GM21528 (cell line): ENCODE measurements around the gene RDH11.
"Not testable (repeated sequence)": the region's sequence is repeated elsewhere in the genome, so short reads cannot be mapped to it uniquely, and the experiment has no call there.

Source experiments
- ATAC-seq: cut with Tn5 transposase; IDR thresholded peaks from one replicate; pipeline ENCODE4 v1.9.1; 2021; ENCODE audit warnings: mild to moderate bottlenecking, moderate library complexity; ENCODE audit not compliant: unreplicated experiment, low FRiP score

RDH11 gene

GRCh38 chr14:67704484-67705089, 9.0 kb upstream of the RDH11 start:
- no peak for ATAC-seq

- no peak for ATAC-seq
Measured at GRCh38 chr14:67703997-67704396, 8.4 kb upstream of the RDH11 start.

DNA sequence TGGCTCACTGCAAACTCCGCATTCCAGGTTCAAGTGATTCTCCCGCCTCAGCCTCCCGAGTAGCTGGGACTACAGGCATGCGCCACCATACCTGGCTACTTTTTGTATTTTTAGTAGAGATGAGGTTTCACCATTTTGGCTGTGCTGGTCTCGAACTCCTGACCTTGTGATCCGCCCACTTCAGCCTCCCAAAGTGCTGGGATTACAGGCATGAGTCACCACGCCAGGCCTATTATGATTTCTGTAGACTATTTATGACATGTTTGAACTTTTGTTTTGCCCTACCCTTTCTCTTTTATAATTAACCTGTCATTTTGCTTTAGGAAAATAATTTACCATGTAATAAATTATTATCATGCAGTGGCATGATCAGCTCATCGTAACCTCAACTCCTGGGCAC, 5.9 kb upstream of the RDH11 start, which contains the start of gene RDH12:
TSS of gene RDH12 (plus strand) at position 395 of the 400 bp plus-strand sequence. CDS start 20,757 bp downstream, outside the sequence.
- ATAC-seq: not testable (repeated sequence)

- ATAC-seq: no peak
Measured at GRCh38 chr14:67698179-67698578, 2.6 kb upstream of the RDH11 start.

DNA sequence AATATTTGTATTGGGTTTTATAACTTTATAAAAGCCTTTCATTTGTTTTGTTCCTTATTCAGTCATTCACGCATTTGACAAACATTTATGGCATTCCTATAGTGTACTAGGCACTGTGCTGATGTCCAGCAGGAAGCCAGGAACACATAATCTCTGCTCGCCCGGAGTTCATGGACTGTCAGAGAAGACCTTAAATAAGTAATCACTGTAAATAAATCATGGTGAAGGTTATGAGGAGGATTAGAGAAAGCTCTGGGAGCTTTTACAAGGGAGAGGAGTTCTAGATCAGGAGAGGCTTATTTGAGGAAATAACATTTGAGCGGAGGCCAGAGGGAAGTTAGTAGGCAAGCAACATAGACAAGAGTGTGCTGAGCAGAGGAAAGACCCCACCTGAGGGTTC, 1.4 kb upstream of the RDH11 start:
- no peak for ATAC-seq

DNA sequence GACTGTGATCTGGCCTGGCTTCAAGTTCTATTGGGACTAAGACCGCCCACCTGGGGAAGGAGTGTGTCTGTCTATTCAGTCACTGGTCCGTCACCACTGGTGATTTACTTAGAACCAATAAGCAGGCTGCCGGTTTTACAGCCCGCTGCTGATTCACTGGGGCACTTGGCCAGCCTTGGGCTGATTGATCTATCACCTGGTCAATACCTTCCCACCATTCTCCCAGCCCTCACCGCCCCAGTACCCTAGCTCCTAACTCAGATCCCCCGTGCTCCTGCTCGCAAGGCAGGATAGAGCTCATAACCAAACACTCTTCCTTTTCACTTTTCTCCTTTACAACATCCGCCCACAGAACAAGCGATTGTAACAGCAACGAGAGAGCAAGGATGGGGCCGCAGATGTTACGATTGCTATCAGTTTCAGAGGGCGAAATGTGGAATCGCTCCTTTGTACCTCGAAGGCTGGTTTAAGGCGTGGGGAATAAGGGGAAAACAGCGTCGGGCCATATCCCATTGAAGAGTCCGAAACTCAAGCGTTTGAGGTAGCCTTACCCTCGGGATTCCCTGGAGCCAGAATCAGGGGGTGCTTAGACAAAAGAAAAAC, 672 bp downstream of the RDH11 start:
- peak; percentile 86 for ATAC-seq

DNA sequence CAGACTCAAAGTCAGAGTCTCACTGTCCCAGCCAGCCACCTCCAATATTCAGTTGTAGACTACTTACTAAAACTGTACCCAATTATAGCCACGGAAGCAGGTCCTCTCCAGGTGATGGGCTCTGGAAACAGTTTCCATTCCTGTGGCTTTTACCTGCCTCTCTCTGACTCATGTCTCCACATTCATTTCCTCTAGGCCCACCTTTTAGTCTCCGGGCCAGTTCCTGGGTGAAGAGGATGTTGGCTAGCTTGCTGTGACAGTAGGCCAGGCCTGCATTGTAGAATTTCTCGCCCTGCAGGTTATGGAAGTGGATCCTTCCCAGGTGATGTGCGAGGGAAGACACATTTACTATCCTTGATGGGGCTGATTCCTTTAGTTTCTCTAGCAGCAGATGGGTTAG, 5.6 kb downstream of the RDH11 start:
- ATAC-seq: no peak

GRCh38 chr14:67683842-67684241, 11.7 kb downstream of the RDH11 start:
- ATAC-seq: no peak

- ATAC-seq: no peak
Measured at GRCh38 chr14:67680941-67681340, 14.6 kb downstream of the RDH11 start.

DNA sequence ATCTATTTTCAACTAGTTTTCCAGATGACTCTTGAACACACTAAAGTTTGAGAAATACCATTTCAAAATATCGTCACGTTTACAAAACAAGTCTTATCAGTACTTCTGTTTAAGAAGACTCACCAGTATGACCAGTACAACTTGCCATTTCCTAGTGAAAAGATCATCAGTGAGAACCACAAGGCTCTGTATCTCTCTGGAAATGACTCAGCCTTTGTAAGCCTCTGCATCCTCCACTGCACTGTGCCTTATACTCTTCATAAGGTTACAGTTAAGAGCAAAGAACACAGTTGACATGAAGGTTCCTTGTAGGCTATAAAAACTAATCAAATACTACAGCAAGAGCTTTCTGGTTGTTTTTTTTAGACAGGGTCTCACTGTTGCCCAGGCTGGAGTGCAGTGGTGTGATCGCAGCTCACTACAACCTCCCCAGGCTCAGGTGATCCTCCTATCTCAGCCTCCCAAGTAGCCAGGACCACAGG, 15.4 kb downstream of the RDH11 start:
- peak; percentile 89 for ATAC-seq

- ATAC-seq: no peak
Measured at GRCh38 chr14:67679006-67679405, 16.6 kb downstream of the RDH11 start.

GRCh38 chr14:67675219-67675582, 20.4 kb downstream of the RDH11 start:
- ATAC-seq: no peak

DNA sequence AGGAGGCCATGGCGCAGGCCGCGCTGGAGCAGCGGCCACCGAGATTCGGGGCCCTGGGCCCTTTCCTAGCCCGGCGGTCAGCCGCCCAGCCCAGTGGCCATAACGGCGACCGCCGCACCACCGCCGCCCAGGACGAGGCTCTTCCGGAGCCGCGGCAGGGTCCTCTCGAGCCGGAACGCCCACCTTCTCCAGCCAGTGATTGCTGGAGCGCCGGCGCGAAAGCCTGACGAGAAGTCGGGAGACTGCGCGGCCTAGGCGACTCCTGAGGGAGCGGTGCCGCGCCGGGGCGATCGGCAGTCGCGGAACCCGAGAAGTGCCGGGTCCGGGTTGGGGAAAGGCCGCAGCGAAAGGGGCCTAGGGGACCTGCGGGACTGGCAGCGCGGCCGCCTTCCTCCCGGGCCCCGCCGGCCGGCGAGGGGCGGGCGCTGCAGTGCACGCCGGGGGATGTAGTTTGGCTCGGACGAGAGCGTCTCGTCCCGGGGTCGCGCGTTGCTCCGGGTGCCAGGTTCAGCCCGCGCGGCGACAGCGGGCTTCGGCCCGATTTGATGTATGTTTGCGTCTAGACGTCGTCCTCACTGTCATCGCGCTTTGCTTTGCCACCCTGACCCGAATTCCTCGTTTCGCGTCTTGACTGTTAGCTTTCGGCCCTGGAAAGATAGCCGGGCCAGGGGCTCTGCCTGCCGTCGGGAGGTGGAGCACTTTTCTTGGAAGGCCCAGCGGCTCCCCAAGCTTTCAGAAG, 20.9 kb downstream of the RDH11 start, which contains the start of gene VTI1B:
TSS of gene VTI1B (minus strand) at position 153 of the 739 bp plus-strand sequence. CDS start at position 10, 143 bp downstream.
- ATAC-seq: peak; percentile 86

- ATAC-seq: peak; percentile 56
Measured at GRCh38 chr14:67674139-67674479, 21.5 kb downstream of the RDH11 start.

DNA sequence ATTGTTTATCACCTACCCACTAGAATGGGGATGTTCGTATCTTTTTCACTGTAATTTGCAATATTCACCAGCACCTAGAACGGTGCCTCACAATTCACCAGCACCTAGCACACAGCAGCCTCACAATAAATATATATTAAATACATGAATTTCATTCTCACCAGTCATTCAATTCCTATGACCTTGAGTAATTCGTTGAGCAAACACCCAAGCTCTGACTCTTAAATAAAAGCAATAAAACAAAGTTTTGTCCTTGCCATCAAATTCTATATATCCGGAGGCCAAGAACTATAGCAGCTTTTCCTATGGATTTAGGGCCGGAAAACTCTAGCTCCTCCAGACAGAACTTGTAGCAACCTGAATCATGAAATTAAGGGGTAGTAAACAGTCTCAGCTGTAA, 22.1 kb downstream of the RDH11 start:
- no peak for ATAC-seq

- no peak for ATAC-seq
Measured at GRCh38 chr14:67668559-67668958, 27.0 kb downstream of the RDH11 start.

- ATAC-seq: no peak
Measured at GRCh38 chr14:67666750-67667449, 28.7 kb downstream of the RDH11 start.

GRCh38 chr14:67665868-67666267, 29.7 kb downstream of the RDH11 start:
- no peak for ATAC-seq

- no peak for ATAC-seq
Measured at GRCh38 chr14:67663633-67664032, 31.9 kb downstream of the RDH11 start.

DNA sequence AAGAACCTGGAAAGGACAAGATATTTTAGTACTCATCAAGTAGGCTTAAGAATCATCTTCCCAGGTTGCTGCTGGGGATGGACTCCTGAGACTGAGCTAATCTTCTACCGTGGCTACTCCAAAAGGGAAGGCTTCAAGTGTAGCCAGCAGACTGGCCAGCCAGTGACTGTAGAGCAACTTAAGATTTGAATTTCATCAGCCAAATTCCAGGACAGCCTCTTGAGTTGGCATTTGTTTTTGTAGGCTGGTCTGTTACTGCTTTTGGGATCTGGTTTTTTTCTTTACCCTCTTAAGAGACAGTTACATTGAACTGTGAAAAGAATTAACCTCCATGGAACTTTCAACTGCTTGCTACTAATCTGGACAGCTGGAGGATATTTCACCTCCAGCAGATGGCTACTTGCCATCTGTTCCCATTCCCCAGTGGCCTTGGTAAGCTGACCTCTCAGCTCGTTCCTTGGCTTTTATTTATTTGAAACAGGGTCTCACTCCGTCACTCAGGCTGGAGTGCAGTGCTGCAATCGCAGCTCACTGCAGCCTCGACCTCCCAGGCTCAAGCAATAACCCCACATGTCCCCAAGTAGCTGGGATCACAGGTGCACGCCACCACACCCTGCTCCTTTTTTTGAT, 41.8 kb downstream of the RDH11 start:
- no peak for ATAC-seq

GRCh38 chr14:67652189-67652588, 43.4 kb downstream of the RDH11 start:
- no peak for ATAC-seq
